IPS DF 6.9 (cell line): Measurements from ENCODE around the gene DDIT3.
"Not testable (repeated sequence)": the region's sequence is repeated elsewhere in the genome, so short reads cannot be mapped to it uniquely, and the experiment has no call there.

ENCODE experiments used
- DNase-seq: peaks from one replicate; pipeline ENCODE4 v3.0.0-alpha.2; 2013; ENCODE audit warnings: low read depth, low spot score
- H3K27ac ChIP-seq: one replicate; pipeline ENCODE4 v1.5.1; 2013; ENCODE audit warnings: low read length, control low read depth
- H3K27me3 ChIP-seq: 2 replicates; pipeline ENCODE4 v1.6.1; 2013; ENCODE audit warnings: mild to moderate bottlenecking, low read length; ENCODE audit not compliant: control insufficient read depth, insufficient read depth
- H3K36me3 ChIP-seq: 2 replicates; pipeline ENCODE4 v1.6.1; 2013; ENCODE audit warnings: low read length; ENCODE audit not compliant: control insufficient read depth, insufficient read depth
- H3K4me1 ChIP-seq: 2 replicates; pipeline ENCODE4 v1.6.1; 2013; ENCODE audit warnings: low read length; ENCODE audit not compliant: control insufficient read depth, insufficient read depth
- H3K4me3 ChIP-seq: 2 replicates; pipeline ENCODE4 v1.5.1; 2013; ENCODE audit warnings: mild to moderate bottlenecking, low read length
- H3K9me3 ChIP-seq: 2 replicates; pipeline ENCODE4 v1.6.1; 2013; ENCODE audit warnings: low read length, inconsistent platforms; ENCODE audit not compliant: control insufficient read depth, insufficient read depth
- WGBS: extraction: QIAGEN DNeasy Blood & Tissue Kit; methylation state at CpG from one replicate; pipeline ENCODE4 v1.1.7; 2013; ENCODE audit warnings: mixed read lengths, missing lambda C conversion rate; ENCODE audit not compliant: insufficient read length, insufficient coverage; 5-methylcytosine and 5-hydroxymethylcytosine counted together

DDIT3 gene

GRCh38 chr12:57512665-57513064, 7.6 kb downstream of the DDIT3 start:
- H3K27ac ChIP-seq = no peak overlapping the region
- no CpG with 5 or more reads among the region's 6 CpGs for WGBS
- H3K9me3 ChIP-seq = no peaks in the 10 kb centered on the region
- DNase-seq = no peak
- no peak overlapping the region for H3K4me3 ChIP-seq
- no peaks in the 10 kb centered on the region for H3K27me3 ChIP-seq
- H3K4me1 ChIP-seq = no peaks in the 10 kb centered on the region
- H3K36me3 ChIP-seq = peaks cover 50% of the 10 kb centered on the region

GRCh38 chr12:57511588-57512325, 8.6 kb downstream of the DDIT3 start:
- no peak for DNase-seq
- no peaks in the 10 kb centered on the region for H3K4me1 ChIP-seq
- no peaks in the 10 kb centered on the region for H3K27me3 ChIP-seq
- H3K27ac ChIP-seq = no peak overlapping the region
- H3K36me3 ChIP-seq = peaks cover 43% of the 10 kb centered on the region
- H3K9me3 ChIP-seq = no peaks in the 10 kb centered on the region
- no CpG with 5 or more reads among the region's 7 CpGs for WGBS
- no peak overlapping the region for H3K4me3 ChIP-seq

DNA sequence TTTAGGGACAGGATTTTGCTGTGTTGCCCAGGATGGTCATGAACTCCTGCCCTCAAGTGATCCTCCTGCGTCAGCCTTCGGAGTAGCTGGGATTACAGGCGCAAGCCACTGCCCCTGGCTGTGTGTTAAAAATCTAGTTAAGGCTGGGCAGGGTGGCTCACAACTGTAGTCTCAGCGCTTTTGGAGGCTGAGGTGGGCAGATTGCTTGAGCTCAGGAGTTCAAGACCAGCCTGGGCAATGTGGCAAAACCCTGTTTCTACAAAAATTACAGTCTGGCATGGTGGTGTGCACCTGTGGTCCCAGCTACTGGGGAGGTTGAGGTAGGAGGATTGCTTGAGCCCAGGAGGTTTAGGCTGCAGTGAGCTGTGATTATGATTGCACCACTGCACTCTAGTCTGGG, 9.2 kb downstream of the DDIT3 start:
- no peak for DNase-seq
- peaks cover 38% of the 10 kb centered on the region for H3K36me3 ChIP-seq
- H3K4me1 ChIP-seq = no peaks in the 10 kb centered on the region
- H3K9me3 ChIP-seq = no peaks in the 10 kb centered on the region
- H3K27me3 ChIP-seq = no peaks in the 10 kb centered on the region
- H3K27ac ChIP-seq = no peak overlapping the region
- no CpG with 5 or more reads among the region's 4 CpGs for WGBS
- no peak overlapping the region for H3K4me3 ChIP-seq

GRCh38 chr12:57507796-57508195, 12.5 kb downstream of the DDIT3 start:
- not testable (repeated sequence) for H3K9me3 ChIP-seq, H3K27me3 ChIP-seq, H3K4me3 ChIP-seq, DNase-seq, H3K4me1 ChIP-seq, H3K27ac ChIP-seq
- no CpG with 5 or more reads among the region's 28 CpGs for WGBS
- peaks cover 31% of the 10 kb centered on the region for H3K36me3 ChIP-seq

GRCh38 chr12:57506541-57506940, 13.8 kb downstream of the DDIT3 start:
- not testable (repeated sequence) for H3K27me3 ChIP-seq, H3K27ac ChIP-seq, H3K4me1 ChIP-seq, DNase-seq, H3K4me3 ChIP-seq, H3K9me3 ChIP-seq
- peaks cover 23% of the 10 kb centered on the region for H3K36me3 ChIP-seq
- no CpG with 5 or more reads among the region's 4 CpGs for WGBS

DNA sequence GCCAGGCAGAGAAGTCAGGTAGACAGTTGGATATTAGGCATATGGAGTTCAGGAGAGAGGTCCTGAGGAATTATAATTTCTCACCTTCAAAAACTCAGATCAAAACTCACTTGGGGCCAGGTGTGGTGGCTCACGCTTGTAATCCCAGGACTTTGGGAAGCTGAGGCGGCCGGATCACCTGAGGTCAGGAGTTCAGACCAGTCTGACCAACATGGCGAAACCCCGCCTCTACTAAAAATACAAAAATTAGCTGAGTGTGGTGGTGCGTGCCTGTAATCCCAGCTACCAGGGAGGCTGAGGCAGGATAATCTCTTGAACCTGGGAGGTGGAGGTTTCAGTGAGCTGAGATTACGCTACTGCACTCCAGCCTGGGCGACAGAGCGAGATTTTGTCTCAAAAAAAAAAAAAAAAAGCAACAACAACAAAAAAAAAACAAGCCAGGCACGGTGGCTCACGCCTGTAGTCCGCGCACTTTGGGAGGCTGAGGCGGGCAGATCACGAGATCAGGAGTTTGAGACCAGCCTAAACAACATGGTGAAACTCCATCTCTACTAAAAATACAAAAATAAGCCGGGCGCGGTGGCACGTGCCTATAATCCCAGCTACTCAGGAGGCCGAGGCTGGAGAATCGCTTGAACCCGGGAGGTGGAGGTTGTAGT, 17.9 kb downstream of the DDIT3 start:
- not testable (repeated sequence) for H3K27me3 ChIP-seq, H3K4me3 ChIP-seq, DNase-seq, H3K4me1 ChIP-seq, H3K27ac ChIP-seq, H3K9me3 ChIP-seq
- peaks cover 34% of the 10 kb centered on the region for H3K36me3 ChIP-seq
- no CpG with 5 or more reads among the region's 22 CpGs for WGBS

GRCh38 chr12:57500213-57500612, 20.1 kb downstream of the DDIT3 start:
- H3K4me3 ChIP-seq = no peak overlapping the region
- H3K4me1 ChIP-seq = no peaks in the 10 kb centered on the region
- H3K27ac ChIP-seq = no peak overlapping the region
- no CpG with 5 or more reads among the region's 11 CpGs for WGBS
- no peaks in the 10 kb centered on the region for H3K9me3 ChIP-seq
- no peak for DNase-seq
- no peaks in the 10 kb centered on the region for H3K27me3 ChIP-seq
- H3K36me3 ChIP-seq = peaks cover 31% of the 10 kb centered on the region

DNA sequence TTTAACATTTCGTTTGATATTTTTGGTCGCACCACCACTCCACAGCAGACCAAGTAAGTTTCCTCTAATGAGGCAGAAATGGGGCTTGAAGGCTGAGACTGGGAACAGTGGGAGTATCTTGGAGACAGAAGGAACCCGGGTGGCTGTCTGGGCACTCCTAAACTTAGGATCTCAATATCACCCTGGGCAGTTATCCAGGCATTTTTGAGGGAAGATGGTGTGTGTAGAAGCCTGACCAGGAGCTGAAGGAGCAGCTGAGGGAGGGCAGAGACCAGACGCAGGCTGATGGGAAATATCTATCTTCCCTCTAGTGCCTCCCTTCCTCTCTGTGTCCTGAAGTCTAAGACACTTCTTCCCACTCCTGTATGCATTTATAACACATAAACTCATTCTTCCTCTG, 21.7 kb downstream of the DDIT3 start:
- Histone ChIP-seq H3K4me3 (no peak overlapping the region), H3K27ac (no peak overlapping the region), H3K9me3 (no peaks in the 10 kb centered on the region), H3K27me3 (no peaks in the 10 kb centered on the region), H3K36me3 (peaks cover 24% of the 10 kb centered on the region), H3K4me1 (no peaks in the 10 kb centered on the region)
- no peak for DNase-seq
- WGBS = no CpG with 5 or more reads among the region's 4 CpGs

DNA sequence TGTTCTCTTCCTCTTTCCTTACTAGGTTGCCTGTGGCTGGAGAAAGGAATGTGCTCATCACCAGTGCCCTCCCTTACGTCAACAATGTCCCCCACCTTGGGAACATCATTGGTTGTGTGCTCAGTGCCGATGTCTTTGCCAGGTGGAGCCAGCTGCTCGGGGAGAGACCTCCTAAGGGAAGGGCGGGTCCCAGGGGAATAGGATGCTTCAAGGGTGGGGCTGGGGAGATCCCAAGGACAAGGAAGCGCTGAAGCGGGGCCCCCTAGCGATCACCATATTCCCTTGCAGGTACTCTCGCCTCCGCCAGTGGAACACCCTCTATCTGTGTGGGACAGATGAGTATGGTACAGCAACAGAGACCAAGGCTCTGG, 22.2 kb downstream of the DDIT3 start:
- H3K36me3 ChIP-seq = peaks cover 24% of the 10 kb centered on the region
- no peaks in the 10 kb centered on the region for H3K27me3 ChIP-seq
- no peak for DNase-seq
- no peaks in the 10 kb centered on the region for H3K9me3 ChIP-seq
- no peaks in the 10 kb centered on the region for H3K4me1 ChIP-seq
- H3K4me3 ChIP-seq = no peak overlapping the region
- no peak overlapping the region for H3K27ac ChIP-seq
- no CpG with 5 or more reads among the region's 9 CpGs for WGBS

GRCh38 chr12:57497223-57498131, 22.8 kb downstream of the DDIT3 start:
- H3K4me3 ChIP-seq = no peak overlapping the region
- H3K36me3 ChIP-seq = peaks cover 27% of the 10 kb centered on the region
- DNase-seq = no peak
- no peak overlapping the region for H3K27ac ChIP-seq
- H3K27me3 ChIP-seq = no peaks in the 10 kb centered on the region
- 100% methylated on average over 3 of the region's 12 CpGs for WGBS
- no peaks in the 10 kb centered on the region for H3K9me3 ChIP-seq
- H3K4me1 ChIP-seq = no peaks in the 10 kb centered on the region
